NCI-H1048 (cell line): ENCODE measurements around the gene CHST4.
"Not testable (repeated sequence)": the region's sequence is repeated elsewhere in the genome, so short reads cannot be mapped to it uniquely, and the experiment has no call there.

Experiments
- DNase-seq: peaks from one replicate; lab custom pipeline; 2025; lab: John Stamatoyannopoulos, UW

CHST4 gene

DNA sequence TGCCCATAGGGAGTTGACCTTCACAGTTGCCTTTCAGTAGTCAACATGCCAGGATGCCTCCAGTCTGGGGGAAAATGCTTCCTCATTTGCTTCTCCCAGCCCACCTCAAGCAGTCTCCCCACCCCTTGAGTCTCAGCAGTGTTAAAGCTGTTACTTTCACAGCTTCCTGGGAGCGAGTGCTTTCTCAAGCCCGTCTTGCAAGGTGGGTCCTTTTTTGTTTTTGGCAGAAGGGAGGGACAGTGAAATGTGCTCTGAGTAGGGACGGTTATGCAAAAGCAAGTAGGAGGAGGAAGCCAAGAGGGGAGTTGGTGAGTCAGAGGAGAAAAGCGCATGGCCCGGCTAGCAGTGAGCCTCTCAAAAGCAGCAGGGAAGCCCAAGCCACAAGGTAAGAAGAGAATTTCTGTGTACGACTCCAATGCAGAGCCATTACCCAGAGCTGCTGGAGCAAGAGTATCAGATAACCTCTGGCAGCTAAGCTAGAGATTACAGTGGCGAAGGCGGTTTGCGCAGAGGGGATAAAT, at the start of gene CHST4:
Gene CHST4 (plus strand): TSS at position 316 of the 521 bp plus-strand sequence. CDS start 10,252 bp downstream, outside the sequence.
- no peak for DNase-seq

DNA sequence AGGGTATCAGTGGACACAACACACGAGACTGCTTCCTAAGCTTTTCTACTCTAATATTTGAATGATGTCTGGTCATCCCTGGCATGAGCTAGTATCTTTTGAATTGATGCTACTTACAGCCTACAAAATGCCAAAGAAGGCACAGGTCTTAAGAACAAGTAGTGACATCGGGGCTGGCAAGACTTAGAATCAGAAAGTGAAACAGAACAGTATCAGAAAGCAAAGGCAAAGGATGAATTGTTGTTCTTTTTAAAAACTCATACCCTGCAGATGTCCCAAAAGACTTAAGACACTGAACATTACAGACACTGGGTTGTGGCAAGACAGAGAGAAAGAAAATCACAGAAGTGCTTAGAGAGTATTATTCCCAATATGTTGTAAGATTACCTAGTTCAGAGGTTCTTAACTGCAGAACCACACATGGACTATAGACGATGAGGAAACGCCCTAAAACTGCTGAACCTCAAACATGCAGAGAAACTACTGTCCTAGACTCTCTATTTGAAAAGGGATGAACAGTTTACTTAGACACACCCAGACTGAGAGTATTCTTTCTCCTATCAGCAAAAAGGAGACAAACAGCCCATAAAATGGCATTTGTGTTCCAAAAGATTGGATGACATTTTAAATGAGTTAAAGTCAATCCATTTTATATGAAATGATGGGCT, 49.6 kb upstream of the CHST4 start:
- no peak for DNase-seq

DNA sequence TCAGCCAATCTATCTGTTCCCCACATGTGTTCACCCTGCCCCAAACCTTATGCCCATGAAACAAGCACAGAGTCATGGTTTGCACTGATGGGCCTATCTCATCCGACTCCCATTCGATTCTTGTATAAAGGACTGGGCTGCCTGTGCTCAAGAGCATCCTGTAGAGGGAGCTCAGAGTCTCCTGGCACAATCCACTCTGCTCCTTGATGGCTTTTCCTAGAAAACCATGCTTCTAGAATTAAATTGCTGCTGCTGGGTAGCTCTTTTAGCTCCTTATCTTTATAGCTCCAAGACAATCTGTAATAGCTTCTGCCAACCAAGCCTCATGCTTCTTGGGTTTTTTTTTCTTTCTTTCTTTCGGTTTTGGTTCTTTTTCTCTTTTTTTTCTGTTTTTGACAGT, 46.8 kb upstream of the CHST4 start:
- no peak for DNase-seq

DNA sequence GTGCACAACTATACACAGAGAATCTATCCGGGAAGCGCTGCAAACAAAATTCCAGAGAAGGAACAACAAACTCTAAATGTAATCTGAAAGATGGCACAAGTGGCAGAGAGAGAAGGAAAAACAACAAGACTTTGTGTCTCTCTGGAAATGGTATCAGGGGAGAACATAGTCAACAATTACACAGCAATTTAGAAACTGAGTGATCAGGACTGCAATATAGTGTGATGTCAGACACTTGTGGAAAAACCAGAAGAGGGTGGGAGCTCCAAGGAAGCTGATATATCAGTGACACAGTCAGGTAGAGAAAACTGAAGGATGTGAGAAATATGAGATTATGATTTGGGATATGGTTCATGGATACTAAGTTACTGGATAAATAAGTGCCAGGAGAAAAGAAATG, 45.3 kb upstream of the CHST4 start:
- no peak for DNase-seq

DNA sequence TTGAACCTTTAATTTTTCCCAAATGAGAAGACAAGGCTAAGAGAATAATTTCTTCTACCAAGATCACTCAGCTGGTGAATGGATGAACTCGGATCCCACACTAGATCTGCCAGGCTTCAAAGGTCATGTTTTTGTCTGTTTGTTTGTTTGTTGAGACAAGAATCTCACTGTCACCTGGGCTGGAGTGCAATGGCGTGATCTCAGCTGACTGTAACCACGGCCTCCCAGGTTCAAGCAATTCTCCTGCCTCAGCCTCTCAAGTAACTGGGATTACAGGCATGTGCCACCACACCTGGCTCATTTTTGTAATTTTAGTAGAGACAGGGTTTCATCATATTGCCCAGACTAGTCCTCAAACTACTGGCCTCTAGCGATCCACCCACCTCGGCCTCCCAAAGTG, 43.7 kb upstream of the CHST4 start:
- DNase-seq, result no peak

DNA sequence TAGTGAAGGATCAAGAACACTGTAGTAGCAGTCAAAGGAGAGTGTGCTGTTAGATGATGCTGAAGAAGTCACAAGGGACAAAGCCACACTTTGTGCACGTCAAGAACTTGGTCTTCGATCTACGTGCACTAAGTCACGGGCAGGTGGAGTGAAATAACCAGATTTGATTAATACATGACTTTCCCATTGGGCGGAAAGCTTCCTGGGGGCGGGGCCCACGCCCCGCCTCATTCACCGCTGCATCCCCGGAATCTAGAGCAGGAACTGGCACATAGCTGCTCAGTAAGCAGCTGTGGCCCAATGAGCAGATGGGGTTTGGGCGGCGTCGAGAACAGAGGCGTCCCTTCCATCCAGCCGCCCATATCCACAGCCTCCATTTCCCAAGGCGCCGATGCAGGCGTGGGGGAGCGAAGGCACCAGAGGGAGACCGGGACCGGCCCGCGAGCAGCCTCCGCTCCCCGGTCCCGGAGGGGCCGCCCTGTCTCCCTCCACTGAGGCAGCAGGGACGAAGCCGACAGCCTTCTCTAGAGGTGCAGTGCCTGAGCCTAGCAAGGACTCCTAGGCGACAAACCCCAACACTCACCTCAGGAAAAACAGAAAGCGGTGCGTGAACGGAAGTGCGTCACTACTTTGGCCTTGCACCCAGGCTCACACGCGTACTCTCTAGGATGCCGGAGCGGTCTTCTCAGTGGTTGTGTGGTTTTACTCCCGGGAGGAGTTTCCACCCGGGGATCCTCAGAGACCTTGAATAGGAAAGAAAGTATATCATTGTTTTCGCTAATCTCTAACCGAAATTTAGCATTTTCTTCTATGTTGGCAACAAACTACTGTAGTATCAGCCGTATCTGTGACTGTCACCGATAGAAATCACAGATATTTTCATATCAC, 42.0 kb upstream of the CHST4 start:
- no peak for DNase-seq

DNA sequence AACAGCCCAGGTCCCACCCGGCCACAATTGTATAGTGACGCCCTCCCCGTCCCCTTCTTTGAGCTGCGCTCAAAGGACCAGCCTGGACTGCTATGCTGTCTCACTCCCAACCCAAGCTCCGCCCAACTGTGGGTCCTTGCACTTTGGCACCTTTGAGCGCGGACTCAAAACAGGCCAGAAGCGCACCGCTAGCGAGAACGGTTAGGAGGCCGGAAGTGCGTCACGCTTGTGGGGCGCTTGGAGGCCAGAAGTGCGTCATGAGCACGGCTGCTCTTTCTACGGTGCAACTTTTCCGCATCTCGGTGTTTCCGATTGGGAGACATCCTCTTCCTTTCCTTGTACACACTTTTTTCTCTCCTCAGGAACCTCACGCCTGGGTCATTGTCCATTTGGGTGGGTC, 37.1 kb upstream of the CHST4 start, which contains the start of gene ZNF19:
Gene ZNF19 (minus strand): TSS at position 203 of the 400 bp plus-strand sequence. CDS start 7,210 bp downstream, outside the sequence.
- no peak for DNase-seq

DNA sequence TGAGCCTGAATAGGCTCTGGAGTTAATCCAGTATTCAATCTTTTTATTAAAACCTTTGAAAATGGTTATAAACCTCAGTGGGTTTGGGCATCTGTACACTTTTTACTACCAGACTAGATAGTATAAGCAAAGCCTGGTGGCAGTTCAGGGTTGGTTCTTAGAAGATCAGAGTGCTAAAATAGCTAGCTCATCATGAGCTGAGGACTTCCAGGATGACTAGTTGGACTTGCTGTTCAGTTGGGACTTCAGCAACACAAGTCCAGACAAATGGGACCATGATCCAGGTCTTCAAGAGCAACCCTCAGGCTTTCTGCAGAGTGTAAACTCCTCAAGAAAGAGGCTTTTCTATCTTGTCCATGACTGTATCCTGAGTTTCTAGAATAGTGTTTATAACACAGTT, 35.9 kb upstream of the CHST4 start:
- DNase-seq, result no peak

DNA sequence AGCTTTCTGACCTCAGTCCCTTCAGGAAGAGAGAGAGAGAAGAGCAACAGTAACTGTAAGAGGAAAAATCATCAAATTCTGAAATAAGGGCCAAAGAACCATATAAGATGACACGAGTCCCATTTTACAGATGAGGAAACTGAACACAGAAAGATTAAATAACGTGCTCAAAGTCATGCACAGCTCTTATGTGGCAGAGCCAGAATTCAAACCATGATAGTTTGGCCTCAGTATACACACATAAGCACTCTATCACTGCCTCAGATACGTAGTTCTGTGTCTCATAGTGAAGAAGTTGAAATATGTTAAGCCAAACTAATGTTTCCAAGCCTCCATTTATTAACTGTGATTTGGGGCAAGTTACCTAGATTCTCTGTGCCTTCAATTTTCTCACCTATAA, 35.2 kb upstream of the CHST4 start:
- no peak for DNase-seq

DNA sequence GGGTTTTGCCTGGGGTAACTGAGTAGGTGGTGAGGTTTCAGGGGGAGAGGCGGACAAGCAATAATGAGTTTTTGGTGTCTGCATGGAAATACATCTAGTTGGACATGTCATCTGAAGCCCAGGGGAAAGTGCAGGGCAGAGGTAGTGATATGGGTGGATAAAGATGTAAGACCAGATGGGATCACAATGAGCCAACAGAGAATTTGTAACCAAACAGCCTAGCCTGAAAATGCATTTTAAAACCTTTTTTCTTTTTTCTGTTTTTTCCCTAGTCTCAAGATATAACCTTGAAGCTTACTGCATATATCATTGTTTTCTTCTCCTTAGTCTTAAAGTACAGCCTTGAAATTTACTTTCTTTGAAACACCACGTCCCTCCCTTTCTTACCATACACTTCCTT, 33.4 kb upstream of the CHST4 start:
- DNase-seq, result no peak

DNA sequence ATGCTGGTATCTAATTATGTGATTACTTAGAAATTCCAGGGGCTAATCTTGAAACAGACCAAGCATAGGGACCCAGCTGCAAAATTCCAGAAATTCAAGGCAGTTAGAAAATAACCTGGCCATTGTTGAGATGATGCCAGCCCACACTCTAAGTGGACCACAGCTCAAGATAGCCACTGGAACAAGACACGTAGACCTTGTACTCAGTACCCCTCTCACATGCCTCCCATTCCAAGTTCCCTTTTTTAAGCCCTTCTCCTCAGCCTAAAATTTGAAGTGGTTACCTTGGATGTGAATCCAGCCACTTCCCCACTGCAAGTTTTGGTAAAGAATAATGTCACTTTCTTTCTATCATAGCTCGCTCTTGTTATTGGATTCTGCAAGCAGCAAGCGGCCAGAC, 33.0 kb upstream of the CHST4 start:
- no peak for DNase-seq

DNA sequence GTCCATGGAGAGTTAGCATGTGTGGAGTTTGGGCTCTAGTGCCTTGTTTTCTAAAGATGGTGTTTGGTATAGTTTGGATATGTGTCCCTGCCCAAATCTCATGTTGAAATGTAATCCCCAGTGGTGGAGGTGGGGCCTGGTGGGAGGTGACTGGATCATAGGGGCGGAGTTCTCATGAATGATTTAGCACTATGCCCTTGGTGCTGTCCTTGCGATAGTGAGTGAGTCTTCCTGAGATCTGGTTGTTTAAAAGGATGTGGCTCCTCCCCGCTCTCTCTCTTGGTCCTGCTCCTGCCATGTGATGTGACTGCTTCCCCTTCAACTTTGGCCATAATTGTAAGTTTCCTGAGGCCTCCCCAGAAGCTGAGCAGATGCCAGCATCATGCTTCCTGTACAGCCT, 28.2 kb upstream of the CHST4 start:
- no peak for DNase-seq

DNA sequence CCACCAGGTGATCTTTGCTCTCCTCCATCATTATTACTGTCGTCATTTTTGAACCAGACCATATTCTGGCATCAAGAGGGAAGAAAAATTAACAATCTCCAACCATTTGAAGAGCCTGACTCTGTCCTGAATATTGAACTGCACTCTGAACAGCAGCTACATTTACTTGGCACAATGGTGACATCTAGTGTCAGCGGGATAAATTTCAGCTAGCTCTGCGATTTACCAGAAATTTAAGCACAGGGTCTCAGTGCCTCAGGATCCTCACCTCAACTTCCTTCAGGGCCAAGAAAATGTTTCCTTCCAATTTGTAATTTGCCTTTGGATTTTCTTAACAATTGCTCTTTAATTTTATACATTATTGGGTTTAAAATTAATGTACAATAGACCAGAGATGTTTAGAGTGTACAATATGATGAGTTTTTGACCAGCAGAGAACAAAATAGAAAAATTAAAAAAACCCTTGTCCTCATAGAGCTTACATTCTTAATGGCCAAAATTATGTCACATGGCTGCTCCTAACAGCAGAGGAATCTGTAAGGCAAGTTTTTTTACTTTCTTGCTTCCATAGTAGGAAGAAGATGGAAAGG, 26.4 kb upstream of the CHST4 start:
- no peak for DNase-seq

DNA sequence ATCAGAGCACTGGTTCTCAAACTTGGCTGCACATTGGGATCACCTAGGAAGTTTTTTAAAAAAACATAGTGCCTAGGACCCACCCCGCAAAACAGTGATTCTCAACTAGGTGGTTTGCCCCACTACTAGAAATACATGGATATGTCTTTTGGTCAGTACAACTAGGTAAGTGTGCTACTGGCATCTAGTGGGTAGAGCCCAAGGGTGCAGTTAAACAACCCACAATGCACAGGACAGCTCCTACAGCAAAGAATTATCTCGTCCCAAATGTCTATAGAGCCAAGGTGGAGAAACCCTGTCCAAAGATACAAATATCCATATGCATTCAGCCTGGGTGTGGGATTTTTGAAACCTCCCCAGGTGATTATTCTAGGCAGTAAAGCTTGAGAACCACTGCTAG, 25.3 kb upstream of the CHST4 start:
- no peak for DNase-seq

DNA sequence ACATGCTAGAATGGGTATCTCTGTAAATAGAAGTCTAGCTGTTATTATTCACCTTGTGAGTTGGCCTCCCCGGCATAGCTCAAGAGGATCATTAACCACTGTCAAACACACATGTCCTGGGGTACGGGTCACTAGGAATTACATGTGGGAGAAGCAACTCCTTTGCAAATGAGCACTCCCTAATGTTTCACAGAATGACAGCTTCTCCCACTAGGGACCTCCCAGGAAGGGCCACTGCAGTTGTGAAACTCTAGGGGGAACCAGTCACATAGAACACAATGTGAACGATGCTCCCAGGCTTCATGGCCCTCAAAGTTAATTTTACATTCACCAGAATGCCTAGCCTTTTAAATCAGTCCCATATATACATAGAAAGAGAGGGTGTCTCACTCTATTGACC, 24.7 kb upstream of the CHST4 start:
- no peak for DNase-seq

DNA sequence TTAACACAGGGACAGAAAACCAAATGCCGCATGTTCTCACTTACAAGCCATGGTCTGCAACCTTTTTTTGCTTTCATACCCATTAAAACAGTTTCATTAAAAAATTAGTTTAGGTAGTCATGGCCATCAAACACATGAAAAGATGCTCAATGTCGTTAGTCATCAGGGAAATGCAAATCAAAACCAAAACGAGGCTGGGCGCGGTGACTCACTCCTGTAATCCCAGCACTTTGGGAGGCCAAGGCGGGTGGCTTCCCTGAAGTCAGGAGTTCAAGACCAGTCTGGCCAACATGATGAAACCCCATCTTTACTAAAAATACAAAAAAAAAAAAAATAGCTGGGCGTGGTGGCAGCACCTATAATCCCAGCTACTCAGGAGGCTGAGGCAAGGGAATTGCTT, 22.2 kb upstream of the CHST4 start:
- DNase-seq, result not testable (repeated sequence)

DNA sequence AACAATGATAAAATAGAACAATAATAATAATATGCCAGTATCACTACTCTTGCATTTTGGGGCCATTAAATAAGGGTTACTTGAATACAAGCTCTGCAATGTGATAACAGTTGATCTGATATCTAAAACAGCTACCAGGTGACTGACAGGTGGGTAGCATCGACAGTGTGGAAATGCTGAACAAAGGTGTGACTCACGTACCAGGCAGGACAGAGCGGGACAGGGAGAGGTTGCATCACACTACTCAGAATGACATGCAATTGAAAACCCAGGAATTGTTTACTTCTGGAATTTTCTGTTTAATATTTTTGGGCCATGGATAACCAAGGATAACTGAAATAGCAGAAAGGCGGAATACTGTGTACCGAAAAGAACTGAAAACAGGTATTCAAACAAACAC, 21.3 kb upstream of the CHST4 start:
- no peak for DNase-seq

DNA sequence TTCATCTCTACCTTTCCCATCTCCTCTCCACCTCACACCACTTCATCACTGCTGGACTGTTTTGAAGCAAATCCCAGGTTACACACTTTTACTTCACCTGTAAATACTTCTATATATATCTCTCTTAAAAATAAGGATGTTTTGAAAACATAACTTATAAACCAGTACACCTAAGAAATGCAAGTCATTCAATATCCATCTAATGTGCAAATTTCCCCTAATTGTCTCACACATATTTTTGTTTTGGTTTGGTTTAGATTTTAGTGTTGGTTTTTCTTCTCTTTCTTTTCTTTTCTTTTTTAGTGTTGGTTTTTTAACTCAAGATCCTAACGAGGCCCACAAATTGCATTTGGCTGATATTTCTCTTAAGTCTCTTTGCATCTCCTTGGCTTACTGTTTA, 19.2 kb upstream of the CHST4 start:
- no peak for DNase-seq

DNA sequence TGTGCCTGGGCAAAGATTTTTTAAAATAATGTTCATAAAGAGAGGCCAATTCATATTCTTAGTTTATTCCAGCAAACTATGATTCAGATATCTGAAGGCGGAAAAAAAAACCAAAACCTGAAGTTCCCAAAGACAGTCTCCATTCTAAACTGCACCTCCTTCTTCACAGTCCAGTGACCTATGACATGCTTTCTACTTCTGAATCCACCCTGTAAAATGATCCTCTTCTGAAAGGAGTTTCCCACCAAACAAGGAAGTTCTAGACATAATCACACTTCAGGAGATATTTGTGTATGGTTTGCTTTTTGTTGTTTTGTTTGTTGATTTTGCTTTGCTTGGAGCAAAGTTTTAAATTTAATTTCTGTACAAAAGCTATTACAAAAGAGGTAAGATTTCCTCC, 12.9 kb upstream of the CHST4 start:
- no peak for DNase-seq

DNA sequence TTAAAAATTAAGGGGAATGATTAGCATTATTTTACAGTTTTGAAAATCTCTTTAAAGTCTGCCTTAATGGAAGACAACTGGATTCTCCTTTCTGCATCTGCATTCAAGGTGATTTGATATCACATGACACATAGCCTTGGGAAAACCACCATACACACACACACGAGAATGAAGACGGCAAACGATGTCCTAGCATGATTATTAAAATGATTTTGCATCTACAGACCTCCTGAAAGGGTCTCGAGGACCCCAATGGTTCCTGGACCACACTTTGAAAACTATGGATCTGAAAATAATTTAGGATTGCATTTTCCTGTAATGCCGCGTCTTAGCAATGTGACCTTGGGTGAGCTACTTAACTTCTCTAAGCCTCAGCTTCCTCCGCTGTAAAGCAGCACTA, 11.8 kb upstream of the CHST4 start:
- no peak for DNase-seq

DNA sequence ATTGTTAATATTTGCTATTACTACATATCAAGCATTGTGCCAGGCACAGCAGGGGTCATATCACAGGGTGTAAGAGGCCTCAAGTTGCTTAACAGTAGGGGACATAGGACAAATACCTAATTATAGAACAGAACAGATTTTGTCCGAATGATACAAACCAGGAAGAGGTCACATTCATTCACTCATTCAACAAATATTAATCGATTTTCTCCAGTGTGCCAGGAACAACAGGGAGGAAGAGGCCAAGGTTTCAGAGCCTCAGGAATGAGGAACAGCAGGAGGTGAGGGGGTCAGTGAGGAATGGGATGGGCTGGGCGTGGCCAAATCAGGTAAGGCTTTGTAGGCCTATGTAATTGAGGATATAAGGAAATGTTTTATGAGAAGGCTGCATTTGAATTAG, 11.2 kb upstream of the CHST4 start:
- DNase-seq, result no peak

DNA sequence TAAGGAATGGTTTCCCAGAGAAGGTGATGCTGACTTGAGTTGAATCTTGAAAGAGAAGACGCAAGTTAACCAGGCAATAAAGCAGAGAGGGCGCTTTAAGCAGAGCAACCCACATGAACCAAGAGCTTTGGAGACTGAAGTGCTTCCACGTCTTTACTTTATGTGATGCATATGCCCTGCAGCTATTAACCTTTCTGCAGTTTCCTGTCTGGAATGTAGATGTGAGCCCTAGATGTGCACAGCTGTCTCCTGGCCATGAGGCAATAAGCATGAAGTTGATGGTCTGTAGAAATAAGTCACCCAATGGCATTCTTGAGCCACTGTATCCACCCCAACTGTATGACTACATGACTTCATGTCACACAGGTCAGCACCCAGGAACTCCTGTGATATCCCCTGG, 5.7 kb upstream of the CHST4 start:
- no peak for DNase-seq
